ENCODE measurements around the gene TCHP. TPM values are rescaled to one million over a fixed set of nuclear protein-coding genes. Genes with fewer than 3 reads are reported as not detected.

Gene TCHP
- total and polyA plus RNA-seq, 2 of the 13 experiments (the other 11 are each of a cell fraction or from before 2014, with no cell fraction given) = 6.7 to 12.2 TPM

DNA sequence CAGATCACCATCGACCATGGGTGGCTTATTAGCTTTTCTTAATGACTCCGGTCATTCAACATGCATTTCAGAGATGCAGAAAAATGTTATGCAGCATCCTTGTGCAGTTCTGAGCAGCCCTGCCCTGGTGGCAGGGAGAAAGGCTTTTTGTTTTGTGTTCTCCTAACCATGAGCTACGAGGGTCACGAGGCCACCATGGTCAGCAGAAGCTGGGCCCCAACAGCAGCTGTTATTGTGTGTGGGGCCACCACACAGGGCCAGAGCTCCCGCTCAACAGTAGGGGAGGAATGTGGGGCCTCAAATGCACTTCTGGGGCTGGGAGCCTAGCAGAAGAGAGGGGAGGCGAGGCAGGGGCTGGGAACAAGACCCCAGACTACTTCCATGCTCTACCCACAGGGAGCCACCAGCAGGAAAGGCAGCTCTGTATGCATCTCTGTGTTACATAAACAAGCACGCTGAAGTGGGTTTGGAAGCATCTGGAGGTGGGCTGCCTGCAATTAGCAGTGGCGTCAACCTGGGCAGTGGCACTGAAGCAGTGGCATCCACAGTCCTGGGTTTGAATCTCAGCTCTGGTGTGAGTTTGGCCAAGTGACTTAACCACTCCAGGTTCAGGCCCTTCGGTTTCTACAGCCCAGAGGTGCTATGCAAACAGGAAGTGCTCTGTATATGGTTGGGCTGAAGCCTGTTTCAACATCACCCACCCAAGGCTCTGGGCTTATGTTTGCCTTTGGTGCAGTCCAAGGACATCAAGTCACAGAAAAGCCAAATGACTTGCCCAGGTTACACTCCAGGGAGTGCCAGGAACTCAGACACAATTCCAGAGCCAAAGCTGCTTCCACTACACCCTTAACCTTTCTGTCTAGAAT, 36.0 kb upstream of the TCHP start (continued):
- TF ChIP-seq, protein P1, sequence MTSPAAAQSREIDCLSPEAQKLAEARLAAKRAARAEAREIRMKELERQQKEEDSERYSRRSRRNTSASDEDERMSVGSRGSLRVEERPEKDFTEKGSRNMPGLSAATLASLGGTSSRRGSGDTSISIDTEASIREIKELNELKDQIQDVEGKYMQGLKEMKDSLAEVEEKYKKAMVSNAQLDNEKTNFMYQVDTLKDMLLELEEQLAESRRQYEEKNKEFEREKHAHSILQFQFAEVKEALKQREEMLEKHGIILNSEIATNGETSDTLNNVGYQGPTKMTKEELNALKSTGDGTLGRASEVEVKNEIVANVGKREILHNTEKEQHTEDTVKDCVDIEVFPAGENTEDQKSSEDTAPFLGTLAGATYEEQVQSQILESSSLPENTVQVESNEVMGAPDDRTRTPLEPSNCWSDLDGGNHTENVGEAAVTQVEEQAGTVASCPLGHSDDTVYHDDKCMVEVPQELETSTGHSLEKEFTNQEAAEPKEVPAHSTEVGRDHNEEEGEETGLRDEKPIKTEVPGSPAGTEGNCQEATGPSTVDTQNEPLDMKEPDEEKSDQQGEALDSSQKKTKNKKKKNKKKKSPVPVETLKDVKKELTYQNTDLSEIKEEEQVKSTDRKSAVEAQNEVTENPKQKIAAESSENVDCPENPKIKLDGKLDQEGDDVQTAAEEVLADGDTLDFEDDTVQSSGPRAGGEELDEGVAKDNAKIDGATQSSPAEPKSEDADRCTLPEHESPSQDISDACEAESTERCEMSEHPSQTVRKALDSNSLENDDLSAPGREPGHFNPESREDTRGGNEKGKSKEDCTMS (CRISPR knock-in tag; conservative IDR thresholded peaks at IDR 0.05) = no peak
- TF ChIP-seq ZNF850 (CRISPR knock-in tag; conservative IDR thresholded peaks at IDR 0.05) (no peak), SMAD9 (CRISPR knock-in tag; IDR thresholded peaks at IDR 0.05) (no peak), RBAK (CRISPR knock-in tag; IDR thresholded peaks at IDR 0.05) (0 out of 2 replicates have a peak, but pooled peaks have one; percentile 21), ZBTB7A (CRISPR knock-in tag; IDR thresholded peaks at IDR 0.05) (no peak), RFXAP (CRISPR knock-in tag; IDR thresholded peaks at IDR 0.05; ENCODE audit: borderline replicate concordance) (0 out of 2 replicates have a peak, but pooled peaks have one; percentile 47), TCF12 (IDR thresholded peaks at IDR 0.05) (no peak), TCF12 (CRISPR knock-in tag; IDR thresholded peaks at IDR 0.05) (no peak), ZNF30 (CRISPR knock-in tag; IDR thresholded peaks at IDR 0.05) (no peak), TAF15 (IDR thresholded peaks at IDR 0.05; ENCODE audit: low read depth, low read length, poor library complexity, severe bottlenecking) (no peak), ZNF598 (CRISPR knock-in tag; IDR thresholded peaks at IDR 0.05; ENCODE audit: borderline replicate concordance) (0 out of 2 replicates have a peak, but pooled peaks have one; percentile 51)
- TF ChIP-seq, protein P2, sequence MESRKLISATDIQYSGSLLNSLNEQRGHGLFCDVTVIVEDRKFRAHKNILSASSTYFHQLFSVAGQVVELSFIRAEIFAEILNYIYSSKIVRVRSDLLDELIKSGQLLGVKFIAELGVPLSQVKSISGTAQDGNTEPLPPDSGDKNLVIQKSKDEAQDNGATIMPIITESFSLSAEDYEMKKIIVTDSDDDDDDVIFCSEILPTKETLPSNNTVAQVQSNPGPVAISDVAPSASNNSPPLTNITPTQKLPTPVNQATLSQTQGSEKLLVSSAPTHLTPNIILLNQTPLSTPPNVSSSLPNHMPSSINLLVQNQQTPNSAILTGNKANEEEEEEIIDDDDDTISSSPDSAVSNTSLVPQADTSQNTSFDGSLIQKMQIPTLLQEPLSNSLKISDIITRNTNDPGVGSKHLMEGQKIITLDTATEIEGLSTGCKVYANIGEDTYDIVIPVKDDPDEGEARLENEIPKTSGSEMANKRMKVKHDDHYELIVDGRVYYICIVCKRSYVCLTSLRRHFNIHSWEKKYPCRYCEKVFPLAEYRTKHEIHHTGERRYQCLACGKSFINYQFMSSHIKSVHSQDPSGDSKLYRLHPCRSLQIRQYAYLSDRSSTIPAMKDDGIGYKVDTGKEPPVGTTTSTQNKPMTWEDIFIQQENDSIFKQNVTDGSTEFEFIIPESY (CRISPR knock-in tag; IDR thresholded peaks at IDR 0.05) = peak; percentile 37; the same call in 1 of the 2 replicates
- TF ChIP-seq, protein P3, sequence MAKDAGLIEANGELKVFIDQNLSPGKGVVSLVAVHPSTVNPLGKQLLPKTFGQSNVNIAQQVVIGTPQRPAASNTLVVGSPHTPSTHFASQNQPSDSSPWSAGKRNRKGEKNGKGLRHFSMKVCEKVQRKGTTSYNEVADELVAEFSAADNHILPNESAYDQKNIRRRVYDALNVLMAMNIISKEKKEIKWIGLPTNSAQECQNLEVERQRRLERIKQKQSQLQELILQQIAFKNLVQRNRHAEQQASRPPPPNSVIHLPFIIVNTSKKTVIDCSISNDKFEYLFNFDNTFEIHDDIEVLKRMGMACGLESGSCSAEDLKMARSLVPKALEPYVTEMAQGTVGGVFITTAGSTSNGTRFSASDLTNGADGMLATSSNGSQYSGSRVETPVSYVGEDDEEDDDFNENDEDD (CRISPR knock-in tag; IDR thresholded peaks at IDR 0.05; ENCODE audit: borderline replicate concordance) = peak; percentile 10; the same call in 1 of the 2 replicates
- TF ChIP-seq, protein P4, sequence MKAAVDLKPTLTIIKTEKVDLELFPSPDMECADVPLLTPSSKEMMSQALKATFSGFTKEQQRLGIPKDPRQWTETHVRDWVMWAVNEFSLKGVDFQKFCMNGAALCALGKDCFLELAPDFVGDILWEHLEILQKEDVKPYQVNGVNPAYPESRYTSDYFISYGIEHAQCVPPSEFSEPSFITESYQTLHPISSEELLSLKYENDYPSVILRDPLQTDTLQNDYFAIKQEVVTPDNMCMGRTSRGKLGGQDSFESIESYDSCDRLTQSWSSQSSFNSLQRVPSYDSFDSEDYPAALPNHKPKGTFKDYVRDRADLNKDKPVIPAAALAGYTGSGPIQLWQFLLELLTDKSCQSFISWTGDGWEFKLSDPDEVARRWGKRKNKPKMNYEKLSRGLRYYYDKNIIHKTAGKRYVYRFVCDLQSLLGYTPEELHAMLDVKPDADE (CRISPR knock-in tag; IDR thresholded peaks at IDR 0.05) = no peak
- TF ChIP-seq, protein P5, sequence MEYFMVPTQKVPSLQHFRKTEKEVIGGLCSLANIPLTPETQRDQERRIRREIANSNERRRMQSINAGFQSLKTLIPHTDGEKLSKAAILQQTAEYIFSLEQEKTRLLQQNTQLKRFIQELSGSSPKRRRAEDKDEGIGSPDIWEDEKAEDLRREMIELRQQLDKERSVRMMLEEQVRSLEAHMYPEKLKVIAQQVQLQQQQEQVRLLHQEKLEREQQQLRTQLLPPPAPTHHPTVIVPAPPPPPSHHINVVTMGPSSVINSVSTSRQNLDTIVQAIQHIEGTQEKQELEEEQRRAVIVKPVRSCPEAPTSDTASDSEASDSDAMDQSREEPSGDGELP (IDR thresholded peaks at IDR 0.05; ENCODE audit: borderline replicate concordance, low read depth) = peak; percentile 83; the same call in 1 of the 2 replicates
- TF ChIP-seq, protein P6, sequence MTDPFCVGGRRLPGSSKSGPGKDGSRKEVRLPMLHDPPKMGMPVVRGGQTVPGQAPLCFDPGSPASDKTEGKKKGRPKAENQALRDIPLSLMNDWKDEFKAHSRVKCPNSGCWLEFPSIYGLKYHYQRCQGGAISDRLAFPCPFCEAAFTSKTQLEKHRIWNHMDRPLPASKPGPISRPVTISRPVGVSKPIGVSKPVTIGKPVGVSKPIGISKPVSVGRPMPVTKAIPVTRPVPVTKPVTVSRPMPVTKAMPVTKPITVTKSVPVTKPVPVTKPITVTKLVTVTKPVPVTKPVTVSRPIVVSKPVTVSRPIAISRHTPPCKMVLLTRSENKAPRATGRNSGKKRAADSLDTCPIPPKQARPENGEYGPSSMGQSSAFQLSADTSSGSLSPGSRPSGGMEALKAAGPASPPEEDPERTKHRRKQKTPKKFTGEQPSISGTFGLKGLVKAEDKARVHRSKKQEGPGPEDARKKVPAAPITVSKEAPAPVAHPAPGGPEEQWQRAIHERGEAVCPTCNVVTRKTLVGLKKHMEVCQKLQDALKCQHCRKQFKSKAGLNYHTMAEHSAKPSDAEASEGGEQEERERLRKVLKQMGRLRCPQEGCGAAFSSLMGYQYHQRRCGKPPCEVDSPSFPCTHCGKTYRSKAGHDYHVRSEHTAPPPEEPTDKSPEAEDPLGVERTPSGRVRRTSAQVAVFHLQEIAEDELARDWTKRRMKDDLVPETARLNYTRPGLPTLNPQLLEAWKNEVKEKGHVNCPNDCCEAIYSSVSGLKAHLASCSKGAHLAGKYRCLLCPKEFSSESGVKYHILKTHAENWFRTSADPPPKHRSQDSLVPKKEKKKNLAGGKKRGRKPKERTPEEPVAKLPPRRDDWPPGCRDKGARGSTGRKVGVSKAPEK (CRISPR knock-in tag; IDR thresholded peaks at IDR 0.05; ENCODE audit: borderline replicate concordance) = no peak; the same call in 1 of the 2 replicates

Measured in HepG2 (cell line).